ENCODE results near the gene SLC25A33. TPM values are rescaled to one million over a fixed set of nuclear protein-coding genes. Genes with fewer than 3 reads are reported as not detected.
A peak's percentile ranks its signal among the peaks of the same experiment; 100 is the strongest.

SLC25A33 gene
- total and polyA plus RNA-seq, 8 donors: 2.2 to 6.0 (median 2.7) TPM

GRCh38 chr1:9626201-9626608 is 86.9 kb downstream of the SLC25A33 start:
- peaks cover 0 to 30% of the 10 kb centered on the region in 2 donors for H3K27me3 ChIP-seq
- no peak overlapping the region for H3K27ac ChIP-seq
- no peak for TF ChIP-seq CTCF (IDR thresholded peaks at IDR 0.05)
- no peaks in the 10 kb centered on the region for H3K9me3 ChIP-seq
- H3K4me1 ChIP-seq: peaks cover 0 to 52% of the 10 kb centered on the region in 2 donors
- DNase-seq (no peak), ATAC-seq (no peak)
- H3K4me3 ChIP-seq: peak overlapping the region in 1 of 2 donors; percentile 24
- no peaks in the 10 kb centered on the region for H3K36me3 ChIP-seq
- intact Hi-C loops (cut with DNase I): loop anchor here in 1 of 2 donors (10.0 kb wide), 2 partner anchors 99 to 239 kb away; no protein-coding TSS in a partner anchor

DNA sequence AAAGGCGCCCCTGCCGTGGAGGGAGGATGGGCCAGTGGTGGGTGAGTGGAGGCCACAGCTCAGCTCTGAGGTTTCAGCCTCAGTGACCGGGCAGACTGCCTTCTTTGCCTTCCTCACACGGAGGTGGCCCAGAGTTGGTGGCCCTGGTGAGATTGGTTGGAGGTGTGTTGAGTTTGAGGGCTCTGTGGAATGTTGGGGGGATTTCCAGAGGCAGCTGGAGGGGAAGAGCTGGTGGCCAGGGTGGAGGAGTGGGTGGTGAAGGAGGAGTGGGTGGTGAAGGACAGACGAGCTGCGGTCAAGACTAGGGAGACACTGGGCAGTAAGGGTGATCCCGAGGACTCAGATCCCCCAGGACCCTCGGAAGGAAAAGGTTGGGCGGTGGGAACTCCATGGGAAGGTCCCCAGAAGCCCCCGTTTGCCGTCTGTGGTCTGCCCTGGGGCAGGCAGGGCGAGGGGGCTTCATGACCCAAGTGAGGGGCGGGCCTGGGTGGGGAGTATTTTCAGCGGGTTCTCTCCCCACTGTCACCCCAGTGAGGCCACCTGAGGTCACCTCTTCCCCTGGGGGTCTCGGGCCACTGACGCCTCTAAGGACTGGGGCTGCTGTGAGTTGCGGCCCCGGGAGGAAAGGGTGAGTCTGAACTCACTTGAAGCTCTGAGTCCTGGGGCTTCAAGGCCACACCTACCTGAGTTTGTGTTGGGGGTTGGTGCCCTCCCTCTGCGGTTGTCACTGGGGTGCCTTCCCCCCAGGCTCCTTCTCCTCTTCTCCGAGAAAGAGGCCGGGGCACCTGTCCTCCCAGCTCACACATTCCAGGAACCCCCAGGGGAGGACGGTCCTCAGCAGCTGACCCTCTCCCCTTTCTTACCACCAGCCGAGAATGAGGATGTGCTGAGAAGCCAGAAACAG is 89.5 kb downstream of the SLC25A33 start:
- Histone ChIP-seq H3K9me3 (no peaks in the 10 kb centered on the region), H3K27me3 (peaks cover 0 to 30% of the 10 kb centered on the region in 2 donors), H3K4me3 (peak overlapping the region in 1 of 2 donors; percentile 31), H3K4me1 (peaks cover 0 to 61% of the 10 kb centered on the region in 2 donors), H3K36me3 (no peaks in the 10 kb centered on the region), H3K27ac (peak overlapping the region in 1 of 2 donors; percentile 77)
- no peak for TF ChIP-seq CTCF (IDR thresholded peaks at IDR 0.05)
- no peak for DNase-seq
- no peak for ATAC-seq
- intact Hi-C loops (cut with DNase I): loop anchor here in 1 of 2 donors (10.0 kb wide), 2 partner anchors 96 to 236 kb away; no protein-coding TSS in a partner anchor

DNA sequence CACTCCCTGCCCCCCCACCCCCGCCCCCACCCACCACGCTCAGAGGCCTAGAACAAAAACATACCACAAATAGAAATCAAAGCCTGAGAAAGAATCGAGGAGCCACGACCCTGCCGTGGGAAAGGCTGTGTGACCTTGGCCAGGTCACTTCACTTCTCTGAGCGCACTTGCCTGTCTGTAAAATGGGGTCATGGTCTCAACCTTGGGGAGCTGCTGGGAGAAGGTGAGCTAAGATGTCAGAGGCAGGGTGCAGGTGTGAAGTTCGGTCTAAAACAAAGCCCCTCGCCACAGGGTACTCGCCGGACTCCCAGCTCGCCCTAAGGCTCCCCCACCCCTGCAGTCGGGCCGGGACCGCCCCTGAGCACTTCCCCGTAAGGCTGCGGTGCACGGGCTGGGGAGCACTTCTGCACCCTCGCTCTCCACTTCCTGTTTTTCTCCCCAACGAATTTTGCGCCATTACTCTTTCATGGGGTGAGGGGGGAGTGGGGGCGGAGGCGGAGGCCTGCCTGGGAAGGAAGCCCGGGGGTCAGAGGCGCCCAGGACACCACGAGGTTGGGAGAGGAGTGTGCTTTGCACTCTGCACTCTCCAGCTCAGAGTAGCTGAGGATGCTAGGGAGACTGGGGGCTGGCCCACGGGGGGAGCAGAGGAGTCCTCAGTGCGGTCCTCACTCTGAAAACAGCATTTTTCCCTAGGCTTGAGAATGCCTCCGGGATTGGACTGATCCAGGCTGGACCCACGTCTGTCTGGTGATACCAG is 90.4 kb downstream of the SLC25A33 start:
- ATAC-seq: peak; percentile 45
- intact Hi-C loops (cut with DNase I): loop anchor here in 1 of 2 donors (10.0 kb wide), 2 partner anchors 95 to 235 kb away; no protein-coding TSS in a partner anchor
- H3K4me1 ChIP-seq: peaks cover 0 to 61% of the 10 kb centered on the region in 2 donors

GRCh38 chr1:9630331-9631111 is 91.3 kb downstream of the SLC25A33 start:
- H3K4me3 ChIP-seq: peak overlapping the region in 1 of 2 donors; percentile 31
- ATAC-seq: no peak
- H3K36me3 ChIP-seq: no peaks in the 10 kb centered on the region
- peak overlapping the region in 1 of 2 donors; percentile 77 for H3K27ac ChIP-seq
- intact Hi-C loops (cut with DNase I): no loop called here
- peaks cover 0 to 61% of the 10 kb centered on the region in 2 donors for H3K4me1 ChIP-seq
- no peak for TF ChIP-seq CTCF (IDR thresholded peaks at IDR 0.05)
- DNase-seq: no peak
- peaks cover 0 to 27% of the 10 kb centered on the region in 2 donors for H3K27me3 ChIP-seq
- no peaks in the 10 kb centered on the region for H3K9me3 ChIP-seq

More for the DNA sequence above, 90.4 kb downstream of the SLC25A33 start:
- peak overlapping the region; percentile 13 to 77 for H3K27ac ChIP-seq
- peak in 3 of 4 donors; percentile 24 to 95 (median 85) for DNase-seq
- no peak for TF ChIP-seq CTCF (IDR thresholded peaks at IDR 0.05)
- peak overlapping the region in 1 of 2 donors; percentile 31 for H3K4me3 ChIP-seq
- H3K36me3 ChIP-seq: no peaks in the 10 kb centered on the region
- H3K27me3 ChIP-seq: peaks cover 0 to 30% of the 10 kb centered on the region in 2 donors
- H3K9me3 ChIP-seq: no peaks in the 10 kb centered on the region
